GM06990 (cell line): ENCODE results near the gene ISOC2.

Source experiments
- DNase-seq: peaks from one replicate; pipeline ENCODE4 v3.0.0-alpha.2; 2011; ENCODE audit not compliant: insufficient read length; ENCODE audit errors: extremely low read depth
- H3K27me3 ChIP-seq: replicated peaks from 2 replicates; pipeline ENCODE4 v1.6.0; 2011; ENCODE audit warnings: low read length; ENCODE audit not compliant: control insufficient read depth, insufficient read depth
- H3K36me3 ChIP-seq: 2 replicates; pipeline ENCODE4 v1.5.1; 2011; ENCODE audit warnings: low read length; ENCODE audit not compliant: control insufficient read depth, insufficient read depth
- H3K4me3 ChIP-seq: replicated peaks from 2 replicates; pipeline ENCODE4 v1.5.1; 2011; ENCODE audit warnings: low read depth, mild to moderate bottlenecking, control low read depth, low read length
- CTCF ChIP-seq: IDR thresholded peaks from 2 replicates; pipeline ENCODE4 v1.5.1; 2011; ENCODE audit warnings: low read length, control low read depth, mild to moderate bottlenecking, inconsistent platforms; ENCODE audit not compliant: insufficient read depth, poor library complexity, severe bottlenecking

ISOC2 gene

GRCh38 chr19:55461259-55461973, at the start of gene ISOC2:
TSS of gene ISOC2 (minus strand) at chr19:55461642. CDS start at chr19:55456486, 5,156 bp downstream.
- no peaks in the 10 kb centered on the region; the same call in 1 of the 2 replicates for H3K36me3 ChIP-seq
- TF ChIP-seq CTCF: no peak
- peak within 1 kb of the TSS; percentile 84 for H3K4me3 ChIP-seq
- H3K27me3 ChIP-seq: no peaks in the 10 kb centered on the region
- peak; percentile 100 for DNase-seq

GRCh38 chr19:55508120-55508519, 46.7 kb upstream of the ISOC2 start:
- peaks cover 2% of the 10 kb centered on the region for H3K27me3 ChIP-seq
- H3K4me3 ChIP-seq: no peak overlapping the region
- no peak for DNase-seq
- no peaks in the 10 kb centered on the region for H3K36me3 ChIP-seq
- no peak for TF ChIP-seq CTCF

GRCh38 chr19:55504981-55505380, 43.5 kb upstream of the ISOC2 start:
- DNase-seq: no peak
- H3K27me3 ChIP-seq: no peaks in the 10 kb centered on the region; the same call in 1 of the 2 replicates
- H3K4me3 ChIP-seq: no peak overlapping the region
- H3K36me3 ChIP-seq: no peaks in the 10 kb centered on the region
- TF ChIP-seq CTCF: no peak

- no peaks in the 10 kb centered on the region for H3K36me3 ChIP-seq
- DNase-seq: no peak
- no peak for TF ChIP-seq CTCF
- H3K4me3 ChIP-seq: no peak overlapping the region
- no peaks in the 10 kb centered on the region; the same call in 1 of the 2 replicates for H3K27me3 ChIP-seq
Observed at GRCh38 chr19:55504252-55504603, 42.8 kb upstream of the ISOC2 start.

GRCh38 chr19:55503502-55504251, 42.2 kb upstream of the ISOC2 start:
- peak; percentile 96 for DNase-seq

More at GRCh38 chr19:55503502-55504251, 42.2 kb upstream of the ISOC2 start:
- no peaks in the 10 kb centered on the region; the same call in 1 of the 2 replicates for H3K27me3 ChIP-seq
- peak; percentile 99 for TF ChIP-seq CTCF
- H3K4me3 ChIP-seq: peak overlapping the region; percentile 63
- H3K36me3 ChIP-seq: no peaks in the 10 kb centered on the region
